IMR-90 (cell line): ENCODE results near the gene SLC12A8. TPM values are rescaled to one million over a fixed set of nuclear protein-coding genes. Genes with fewer than 3 reads are reported as not detected.

Experiments used
- ATAC-seq: fragments of 200-7000 bp; cut with Tn5 transposase; 2 replicates; pipeline ENCODE4 v1.9.1; 2020; ENCODE audit warnings: low read depth, mild to moderate bottlenecking, moderate library complexity
- BruUV-seq: library from RNA; stranded (reverse); fragments of 400-500 nt; replicated peaks from 2 replicates; lab custom pipeline; 2021; lab: Mats Ljungman, UMichigan
- CTCF ChIA-PET: fragments of 300-600 bp; formaldehyde crosslinking; extraction: SDS; loops from one replicate; lab custom pipeline; 2021; ENCODE audit warnings: antibody characterized with exemption; lab: Yijun Ruan, JAX
- POLR2A ChIA-PET: fragments of 300-600 bp; sonication (Branson Sonifier 250); formaldehyde crosslinking; loops from one replicate; lab custom pipeline; 2022; ENCODE audit warnings: antibody characterized with exemption; ENCODE audit not compliant: unreplicated experiment; lab: Charles Lee
- DNase-seq: peaks from one replicate; pipeline ENCODE4 v3.0.0; 2013
- H2AFZ ChIP-seq: replicated peaks from 2 replicates; pipeline ENCODE3; 2013; ENCODE audit warnings: low read length, mild to moderate bottlenecking; ENCODE audit not compliant: poor library complexity
- H2AK5ac ChIP-seq: 2 replicates; pipeline ENCODE4 v1.6.1; 2013; ENCODE audit warnings: low read depth, low read length, inconsistent platforms
- H2AK9ac ChIP-seq: replicated peaks from 2 replicates; pipeline ENCODE3; 2013; ENCODE audit warnings: mild to moderate bottlenecking, low read depth, low read length, moderate library complexity; ENCODE audit not compliant: poor library complexity
- H2BK120ac ChIP-seq: 2 replicates; pipeline ENCODE4 v1.6.1; 2013; ENCODE audit warnings: low read depth, low read length, inconsistent platforms
- H2BK15ac ChIP-seq: 3 replicates; pipeline ENCODE4 v1.6.1; 2013; ENCODE audit warnings: low read depth, low read length, inconsistent platforms
- H2BK20ac ChIP-seq: 2 replicates; pipeline ENCODE4 v1.6.1; 2013; ENCODE audit warnings: low read depth, mild to moderate bottlenecking, inconsistent platforms, low read length, moderate library complexity
- H2BK5ac ChIP-seq: 2 replicates; pipeline ENCODE4 v1.6.1; 2013; ENCODE audit warnings: mild to moderate bottlenecking, low read depth, low read length, inconsistent platforms; ENCODE audit not compliant: poor library complexity, severe bottlenecking
- H3K14ac ChIP-seq: replicated peaks from 2 replicates; pipeline ENCODE4 v1.6.1; 2013; ENCODE audit warnings: low read depth, low read length, inconsistent platforms
- H3K18ac ChIP-seq: 2 replicates; pipeline ENCODE4 v1.6.1; 2013; ENCODE audit warnings: low read depth, low read length, control low read depth
- H3K23ac ChIP-seq: 2 replicates; pipeline ENCODE4 v1.6.1; 2013; ENCODE audit warnings: low read depth, low read length, inconsistent platforms
- H3K27ac ChIP-seq: 2 replicates; pipeline ENCODE4 v1.5.1; 2013; ENCODE audit warnings: mild to moderate bottlenecking, control low read depth, low read length; ENCODE audit not compliant: insufficient read depth
- H3K27me3 ChIP-seq: 2 replicates; pipeline ENCODE4 v1.6.1; 2013; ENCODE audit warnings: low read length; ENCODE audit not compliant: control insufficient read depth, insufficient read depth
- H3K36me3 ChIP-seq: 2 replicates; pipeline ENCODE4 v1.6.1; 2013; ENCODE audit warnings: low read length, mixed read lengths; ENCODE audit not compliant: control insufficient read depth, insufficient read depth
- H3K4ac ChIP-seq: 2 replicates; pipeline ENCODE4 v1.6.1; 2013; ENCODE audit warnings: low read depth, low read length, inconsistent platforms
- H3K4me1 ChIP-seq: 2 replicates; pipeline ENCODE4 v1.6.1; 2013; ENCODE audit warnings: low read length, mixed read lengths; ENCODE audit not compliant: control insufficient read depth, insufficient read depth
- H3K4me2 ChIP-seq: 2 replicates; pipeline ENCODE4 v1.6.1; 2013; ENCODE audit warnings: low read depth, mild to moderate bottlenecking, control low read depth, low read length, moderate library complexity
- H3K4me3 ChIP-seq: 2 replicates; pipeline ENCODE4 v1.5.1; 2013; ENCODE audit warnings: low read depth, mild to moderate bottlenecking, control low read depth, low read length, moderate library complexity; ENCODE audit not compliant: insufficient read depth
- H3K56ac ChIP-seq: 2 replicates; pipeline ENCODE4 v1.6.1; 2013; ENCODE audit warnings: low read length, inconsistent platforms; ENCODE audit not compliant: insufficient read depth; ENCODE audit errors: extremely low read depth
- H3K79me1 ChIP-seq, 2 experiments: 2 replicates each; pipeline ENCODE4 v1.6.1; 2013; ENCODE audit warnings: low read length in 2 of 2, inconsistent platforms in 1 of 2, low read depth in 1 of 2
- H3K9ac ChIP-seq: 2 replicates; pipeline ENCODE4 v1.6.1; 2013; ENCODE audit warnings: low read depth, low read length, control low read depth
- H3K9me1 ChIP-seq: 2 replicates; pipeline ENCODE4 v1.6.1; 2013; ENCODE audit warnings: low read length, inconsistent platforms; ENCODE audit not compliant: insufficient read depth
- H3K9me3 ChIP-seq: 2 replicates; pipeline ENCODE4 v1.6.1; 2013; ENCODE audit warnings: low read length; ENCODE audit not compliant: control insufficient read depth, insufficient read depth
- H4K20me1 ChIP-seq: 2 replicates; pipeline ENCODE4 v1.6.1; 2013; ENCODE audit warnings: low read length, inconsistent platforms; ENCODE audit not compliant: insufficient read depth
- H4K5ac ChIP-seq: 2 replicates; pipeline ENCODE4 v1.6.1; 2013; ENCODE audit warnings: mild to moderate bottlenecking, low read depth, low read length, control low read depth
- H4K8ac ChIP-seq, 2 experiments: 2 replicates each; pipeline ENCODE4 v1.6.1; 2013; ENCODE audit warnings: low read depth in 2 of 2, low read length in 2 of 2, control low read depth in 1 of 2, inconsistent platforms in 1 of 2
- H4K91ac ChIP-seq: 2 replicates; pipeline ENCODE4 v1.6.1; 2013; ENCODE audit warnings: low read depth, low read length, inconsistent platforms; ENCODE audit not compliant: insufficient read depth
- BHLHE40 ChIP-seq: fragments of 150-350 bp; IDR thresholded peaks from 2 replicates; pipeline ENCODE4 v1.6.1; 2016; ENCODE audit warnings: mild to moderate bottlenecking, low read depth, low read length
- CEBPB ChIP-seq: IDR thresholded peaks from 2 replicates; pipeline ENCODE4 v1.6.1; 2012; ENCODE audit warnings: low read depth, low read length, improper control_type of control experiment
- CHD1 ChIP-seq: IDR thresholded peaks from 2 replicates; pipeline ENCODE4 v1.6.1; 2012; ENCODE audit warnings: low read depth, low read length, improper control_type of control experiment
- CTCF ChIP-seq: conservative IDR thresholded peaks from 2 replicates; pipeline ENCODE4 v1.5.1; 2012; ENCODE audit warnings: mild to moderate bottlenecking, low read depth, low read length, improper control_type of control experiment
- FOS ChIP-seq: fragments of 150-350 bp; IDR thresholded peaks from 2 replicates; pipeline ENCODE4 v1.6.1; 2016; ENCODE audit warnings: low read depth, low read length
- MAFK ChIP-seq: IDR thresholded peaks from 2 replicates; pipeline ENCODE4 v1.6.1; 2012; ENCODE audit warnings: low read depth, low read length, improper control_type of control experiment
- MAZ ChIP-seq: IDR thresholded peaks from 2 replicates; pipeline ENCODE4 v1.6.1; 2012; ENCODE audit warnings: low read depth, mild to moderate bottlenecking, low read length, improper control_type of control experiment, moderate library complexity, borderline replicate concordance
- MXI1 ChIP-seq: IDR thresholded peaks from 2 replicates; pipeline ENCODE4 v1.6.1; 2012; ENCODE audit warnings: low read depth, mild to moderate bottlenecking, low read length, moderate library complexity, borderline replicate concordance
- NFE2L2 ChIP-seq: fragments of 150-350 bp; IDR thresholded peaks from 2 replicates; pipeline ENCODE4 v1.6.1; 2016; ENCODE audit warnings: low read depth, mild to moderate bottlenecking, low read length
- POLR2A ChIP-seq: IDR thresholded peaks from 2 replicates; pipeline ENCODE4 v1.6.1; 2012; ENCODE audit warnings: mild to moderate bottlenecking, low read depth, low read length
- RAD21 ChIP-seq: IDR thresholded peaks from 2 replicates; pipeline ENCODE4 v1.6.1; 2012; ENCODE audit warnings: low read length, improper control_type of control experiment
- RCOR1 ChIP-seq: IDR thresholded peaks from 2 replicates; pipeline ENCODE4 v1.6.1; 2012; ENCODE audit warnings: mild to moderate bottlenecking, low read length, improper control_type of control experiment; ENCODE audit not compliant: insufficient replicate concordance
- RFX5 ChIP-seq: IDR thresholded peaks from 2 replicates; pipeline ENCODE4 v1.8.0; 2012; ENCODE audit warnings: low read depth, mild to moderate bottlenecking, low read length, moderate library complexity
- SMC3 ChIP-seq: fragments of 150-350 bp; IDR thresholded peaks from 2 replicates; pipeline ENCODE4 v1.6.1; 2016; ENCODE audit warnings: low read depth, mild to moderate bottlenecking, antibody characterized with exemption, low read length, moderate library complexity
- WGBS, 2 experiments: methylation state at CpG; one replicate each; pipeline versions ENCODE4 v1.1.5 to v1.1.7; 2013; ENCODE audit warnings: missing lambda C conversion rate in 2 of 2; ENCODE audit not compliant: insufficient read length in 1 of 2; ENCODE audit errors: extremely low coverage in 2 of 2; 5-methylcytosine and 5-hydroxymethylcytosine counted together
- dilution Hi-C: fragments of 300-500 bp; cut with HindIII; formaldehyde crosslinking; loops from one replicate; pipeline ENCODE4 v1.14.3; 2018; ENCODE audit warnings: low sequenced_read_pairs; ENCODE audit not compliant: unreplicated experiment
- in situ Hi-C: fragments of 300-500 bp; cut with MboI; formaldehyde crosslinking; loops from 3 replicates; pipeline ENCODE4 v1.14.3; 2019; ENCODE audit warnings: low sequenced_read_pairs, inconsistent platforms, mixed read lengths
- intact Hi-C: fragments of 100-400 bp; cut with micrococcal nuclease; formaldehyde crosslinking; loops from 2 replicates; pipeline ENCODE4 v1.10.0; 2022
- polyA plus RNA-seq, 3 experiments: library from polyadenylated mRNA; depleted of rRNA; stranded (reverse); fragments of >200 nt; gene quantifications; 2 replicates each; pipeline ENCODE4 v1.2.3, GENCODE V29; 2012; ENCODE audit warnings: low replicate concordance in 1 of 3
- total RNA-seq: library from RNA; depleted of rRNA; stranded (reverse); fragments of >200 nt; gene quantifications from 2 replicates; pipeline ENCODE4 v1.2.3, GENCODE V29; 2012
- TF ChIP-seq, protein P1 (sequence below): fragments of 150-350 bp; IDR thresholded peaks from 2 replicates; pipeline ENCODE4 v1.6.1; 2017; ENCODE audit warnings: mild to moderate bottlenecking, antibody characterized with exemption, low read length, low read depth
- TF ChIP-seq, protein P2 (sequence below): fragments of 150-350 bp; IDR thresholded peaks from 2 replicates; pipeline ENCODE4 v1.6.1; 2016; ENCODE audit warnings: low read depth, mild to moderate bottlenecking, low read length, moderate library complexity, borderline replicate concordance

The SLC12A8 gene
- total and polyA plus RNA-seq, 2 of the 4 experiments (the other 2 are of a cell fraction) = 2.2 to 4.3 TPM

DNA sequence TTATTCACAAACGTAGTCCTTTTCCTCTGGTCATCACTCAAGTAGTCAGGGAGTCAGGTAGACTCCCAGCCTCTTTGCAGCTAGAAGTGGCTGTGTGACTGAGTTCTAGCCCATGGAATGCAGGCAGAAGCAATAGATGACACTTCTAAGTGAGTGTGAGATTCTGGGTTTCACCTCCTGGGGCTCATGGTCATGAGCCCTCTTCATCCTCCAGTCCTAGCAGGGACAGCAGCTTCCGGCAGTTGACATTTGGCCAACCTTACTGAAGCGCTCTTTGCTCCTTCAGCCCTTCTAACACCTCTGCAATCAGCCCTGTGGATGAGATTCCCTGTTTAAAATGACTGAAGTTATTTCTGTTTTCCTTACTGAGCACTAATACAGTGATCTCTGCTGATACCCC lies 21.8 kb downstream of the SLC12A8 start:
- in situ Hi-C loops (no loop called here), intact Hi-C loops (loop anchor here (10.0 kb wide), 1 partner anchor 266 kb away; no protein-coding TSS in a partner anchor), dilution Hi-C loops (no loop called here)
- CTCF ChIA-PET = interaction anchor here (1.0 kb wide), 1 partner anchor 263 kb away, joined by 3 read pairs; no protein-coding TSS in a partner anchor
- TF ChIP-seq SMC3 (no peak), RCOR1 (no peak), RAD21 (no peak), MXI1 (no peak), NFE2L2 (no peak), RFX5 (no peak), MAFK (no peak), CHD1 (no peak), BHLHE40 (no peak), CEBPB (no peak), CTCF (no peak), POLR2A (no peak), FOS (no peak), MAZ (no peak)
- TF ChIP-seq, protein P1, sequence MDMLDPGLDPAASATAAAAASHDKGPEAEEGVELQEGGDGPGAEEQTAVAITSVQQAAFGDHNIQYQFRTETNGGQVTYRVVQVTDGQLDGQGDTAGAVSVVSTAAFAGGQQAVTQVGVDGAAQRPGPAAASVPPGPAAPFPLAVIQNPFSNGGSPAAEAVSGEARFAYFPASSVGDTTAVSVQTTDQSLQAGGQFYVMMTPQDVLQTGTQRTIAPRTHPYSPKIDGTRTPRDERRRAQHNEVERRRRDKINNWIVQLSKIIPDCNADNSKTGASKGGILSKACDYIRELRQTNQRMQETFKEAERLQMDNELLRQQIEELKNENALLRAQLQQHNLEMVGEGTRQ = no peak
- TF ChIP-seq, protein P2, sequence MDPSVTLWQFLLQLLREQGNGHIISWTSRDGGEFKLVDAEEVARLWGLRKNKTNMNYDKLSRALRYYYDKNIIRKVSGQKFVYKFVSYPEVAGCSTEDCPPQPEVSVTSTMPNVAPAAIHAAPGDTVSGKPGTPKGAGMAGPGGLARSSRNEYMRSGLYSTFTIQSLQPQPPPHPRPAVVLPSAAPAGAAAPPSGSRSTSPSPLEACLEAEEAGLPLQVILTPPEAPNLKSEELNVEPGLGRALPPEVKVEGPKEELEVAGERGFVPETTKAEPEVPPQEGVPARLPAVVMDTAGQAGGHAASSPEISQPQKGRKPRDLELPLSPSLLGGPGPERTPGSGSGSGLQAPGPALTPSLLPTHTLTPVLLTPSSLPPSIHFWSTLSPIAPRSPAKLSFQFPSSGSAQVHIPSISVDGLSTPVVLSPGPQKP = no peak
- POLR2A ChIA-PET = interaction anchor here (0.5 kb wide), 1 partner anchor 9 kb away, joined by 5 read pairs; no protein-coding TSS in a partner anchor
- Histone ChIP-seq H3K4me3 (no peak overlapping the region), H3K4me2 (no peak overlapping the region), H3K9ac (no peak overlapping the region), H3K36me3 (no peaks in the 10 kb centered on the region), H3K79me1 (no peaks in the 10 kb centered on the region), H4K5ac (no peak overlapping the region), H4K8ac (no peak overlapping the region), H3K18ac (no peak overlapping the region), H2BK5ac (no peak overlapping the region), H3K4me1 (peaks cover 25% of the 10 kb centered on the region), H3K9me1 (peaks cover 11% of the 10 kb centered on the region; the same call in 1 of the 2 replicates), H3K4ac (no peak overlapping the region), H3K14ac (no peak overlapping the region), H2AK9ac (no peak overlapping the region), H3K9me3 (no peaks in the 10 kb centered on the region; the same call in 1 of the 2 replicates), H2BK120ac (no peak overlapping the region), H3K23ac (no peak overlapping the region), H2BK15ac (no peak overlapping the region), H2BK20ac (no peak overlapping the region), H3K56ac (no peak overlapping the region), H4K20me1 (peaks cover 4% of the 10 kb centered on the region; the same call in 1 of the 2 replicates), H4K91ac (no peak overlapping the region), H2AK5ac (no peak overlapping the region), H2AFZ (no peak overlapping the region), H3K27ac (no peak overlapping the region), H3K27me3 (0 out of 2 replicates have a peak, but pooled peaks cover 1% of the 10 kb centered on the region)
- no peak for ATAC-seq
- WGBS, 2 experiments = no CpG with 5 or more reads among the region's 3 CpGs
- no TSS peak for BruUV-seq
- no peak for DNase-seq
